ENCODE measurements around the gene GABPB1. TPM values are rescaled to one million over a fixed set of nuclear protein-coding genes. Genes with fewer than 3 reads are reported as not detected.
"Not testable (repeated sequence)": the region's sequence is repeated elsewhere in the genome, so short reads cannot be mapped to it uniquely, and the experiment has no call there.

GABPB1 gene
- total RNA-seq, 1 experiment from 2014 or later, result 35.3 TPM

DNA sequence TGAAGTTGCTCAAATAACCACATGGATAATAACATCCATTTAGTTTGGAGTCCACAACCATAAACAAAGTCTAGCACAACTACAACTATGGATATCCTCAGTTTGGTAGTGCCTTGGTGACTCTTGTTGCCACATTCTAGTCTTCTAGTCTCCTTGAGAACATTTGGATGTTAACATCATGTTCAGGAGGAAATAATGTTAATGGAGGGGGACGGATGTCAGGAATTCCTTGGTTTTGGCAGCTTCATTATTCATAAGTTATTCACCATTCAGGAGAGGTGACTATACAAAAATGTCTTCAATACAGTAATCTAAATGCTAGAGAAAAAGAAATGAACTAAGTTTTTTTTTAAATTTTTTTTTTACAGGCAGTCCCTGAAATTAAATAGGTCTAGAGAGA lies 26.4 kb upstream of the GABPB1 start:
- TF ChIP-seq, protein P1, sequence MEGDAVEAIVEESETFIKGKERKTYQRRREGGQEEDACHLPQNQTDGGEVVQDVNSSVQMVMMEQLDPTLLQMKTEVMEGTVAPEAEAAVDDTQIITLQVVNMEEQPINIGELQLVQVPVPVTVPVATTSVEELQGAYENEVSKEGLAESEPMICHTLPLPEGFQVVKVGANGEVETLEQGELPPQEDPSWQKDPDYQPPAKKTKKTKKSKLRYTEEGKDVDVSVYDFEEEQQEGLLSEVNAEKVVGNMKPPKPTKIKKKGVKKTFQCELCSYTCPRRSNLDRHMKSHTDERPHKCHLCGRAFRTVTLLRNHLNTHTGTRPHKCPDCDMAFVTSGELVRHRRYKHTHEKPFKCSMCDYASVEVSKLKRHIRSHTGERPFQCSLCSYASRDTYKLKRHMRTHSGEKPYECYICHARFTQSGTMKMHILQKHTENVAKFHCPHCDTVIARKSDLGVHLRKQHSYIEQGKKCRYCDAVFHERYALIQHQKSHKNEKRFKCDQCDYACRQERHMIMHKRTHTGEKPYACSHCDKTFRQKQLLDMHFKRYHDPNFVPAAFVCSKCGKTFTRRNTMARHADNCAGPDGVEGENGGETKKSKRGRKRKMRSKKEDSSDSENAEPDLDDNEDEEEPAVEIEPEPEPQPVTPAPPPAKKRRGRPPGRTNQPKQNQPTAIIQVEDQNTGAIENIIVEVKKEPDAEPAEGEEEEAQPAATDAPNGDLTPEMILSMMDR (conservative IDR thresholded peaks at IDR 0.05; ENCODE audit: low read depth, low read length), result no peak
- no peak for TF ChIP-seq EZH2 (IDR thresholded peaks at IDR 0.05; ENCODE audit: borderline replicate concordance, low read depth, low read length, poor library complexity, severe bottlenecking)
- H3K27me3 ChIP-seq (replicated peaks; ENCODE audit: insufficient read depth, low read depth, low read length, poor library complexity), result no peaks in the 10 kb centered on the region
- POLR2A ChIA-PET (ENCODE audit: low non-redundant PET), result interaction anchor here (0.6 kb wide), 1 partner anchor 125 kb away, joined by 3 read pairs; no protein-coding TSS in a partner anchor
- no peaks in the 10 kb centered on the region for H3K4me1 ChIP-seq (ENCODE audit: insufficient read depth, low read length, poor library complexity, severe bottlenecking)
- H3K4me3 ChIP-seq (ENCODE audit: low read depth, low read length, poor library complexity, severe bottlenecking), result no peak overlapping the region
- H3K36me3 ChIP-seq (ENCODE audit: insufficient read depth, low read length, poor library complexity, severe bottlenecking), result no peaks in the 10 kb centered on the region
- no peaks in the 10 kb centered on the region for H3K9me3 ChIP-seq (ENCODE audit: low read depth, low read length, poor library complexity, severe bottlenecking)
- DNase-seq (ENCODE audit: low spot score), result no peak
- BruUV-seq (replicated peaks), result no TSS peak
- intact Hi-C loops (cut with micrococcal nuclease; ENCODE audit: unreplicated experiment), result no loop called here
- no peak overlapping the region for H3K27ac ChIP-seq (ENCODE audit: low read depth, low read length, poor library complexity, severe bottlenecking)
- CTCF ChIA-PET, result no interaction called here

DNA sequence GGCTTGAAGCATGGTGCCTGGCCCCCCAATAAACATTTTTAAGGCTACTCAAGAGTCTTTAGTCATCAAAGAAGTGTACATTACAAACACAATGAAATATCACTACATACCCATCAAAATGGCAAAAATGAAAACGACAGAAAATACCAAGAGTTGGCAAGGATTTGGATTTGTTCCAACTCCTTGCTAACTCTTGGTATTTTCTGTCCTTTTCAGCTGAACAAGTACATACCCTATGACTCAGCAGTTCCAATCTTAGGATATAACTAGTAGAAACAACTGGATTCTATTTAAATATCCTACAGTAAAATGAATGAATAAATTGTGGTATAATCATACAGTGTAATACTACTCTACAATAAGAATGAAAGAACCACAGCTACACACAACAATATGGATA lies 25.1 kb upstream of the GABPB1 start:
- DNase-seq (ENCODE audit: low spot score), result no peak

DNA sequence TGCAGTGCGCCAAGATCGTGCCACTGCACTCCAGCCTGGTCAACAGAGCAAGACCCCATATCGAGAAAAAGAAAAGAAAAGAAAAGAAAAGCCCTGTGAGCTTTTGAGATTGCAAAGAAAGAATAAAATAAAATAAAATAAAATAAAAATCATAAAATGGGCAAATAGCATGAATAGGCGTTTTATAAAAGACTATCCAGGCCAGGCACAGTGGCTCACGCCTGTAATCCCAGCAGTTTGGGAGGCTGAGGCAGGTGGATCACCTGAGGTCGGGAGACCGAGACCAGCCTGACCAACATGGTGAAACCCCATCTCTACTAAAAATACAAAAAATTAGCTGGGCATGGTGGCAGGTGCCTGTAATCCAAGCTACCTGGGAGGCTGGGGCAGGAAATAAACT lies 24.4 kb upstream of the GABPB1 start:
- DNase-seq (ENCODE audit: low spot score); H3K4me1 ChIP-seq (ENCODE audit: insufficient read depth, low read length, poor library complexity, severe bottlenecking); intact Hi-C loops (cut with micrococcal nuclease; ENCODE audit: unreplicated experiment); H3K9me3 ChIP-seq (ENCODE audit: low read depth, low read length, poor library complexity, severe bottlenecking); H3K27me3 ChIP-seq (replicated peaks; ENCODE audit: insufficient read depth, low read depth, low read length, poor library complexity); POLR2A ChIA-PET (ENCODE audit: low non-redundant PET); H3K4me3 ChIP-seq (ENCODE audit: low read depth, low read length, poor library complexity, severe bottlenecking); H3K36me3 ChIP-seq (ENCODE audit: insufficient read depth, low read length, poor library complexity, severe bottlenecking); CTCF ChIA-PET; H3K27ac ChIP-seq (ENCODE audit: low read depth, low read length, poor library complexity, severe bottlenecking); BruUV-seq (replicated peaks): not testable (repeated sequence)

More for the DNA sequence above, 25.1 kb upstream of the GABPB1 start:
- POLR2A ChIA-PET (ENCODE audit: low non-redundant PET), result no interaction called here
- no peaks in the 10 kb centered on the region for H3K27me3 ChIP-seq (replicated peaks; ENCODE audit: insufficient read depth, low read depth, low read length, poor library complexity)
- TF ChIP-seq, protein P1 (conservative IDR thresholded peaks at IDR 0.05; ENCODE audit: low read depth, low read length), result no peak
- no peak for TF ChIP-seq EZH2 (IDR thresholded peaks at IDR 0.05; ENCODE audit: borderline replicate concordance, low read depth, low read length, poor library complexity, severe bottlenecking)
- intact Hi-C loops (cut with micrococcal nuclease; ENCODE audit: unreplicated experiment), result no loop called here
- CTCF ChIA-PET, result interaction anchor here (0.6 kb wide), 1 partner anchor 45 kb away, joined by 3 read pairs; no protein-coding TSS in a partner anchor
- no peak overlapping the region for H3K4me3 ChIP-seq (ENCODE audit: low read depth, low read length, poor library complexity, severe bottlenecking)
- BruUV-seq (replicated peaks), result no TSS peak
- no peaks in the 10 kb centered on the region for H3K9me3 ChIP-seq (ENCODE audit: low read depth, low read length, poor library complexity, severe bottlenecking)
- H3K4me1 ChIP-seq (ENCODE audit: insufficient read depth, low read length, poor library complexity, severe bottlenecking), result no peaks in the 10 kb centered on the region
- H3K27ac ChIP-seq (ENCODE audit: low read depth, low read length, poor library complexity, severe bottlenecking), result no peak overlapping the region
- no peaks in the 10 kb centered on the region for H3K36me3 ChIP-seq (ENCODE audit: insufficient read depth, low read length, poor library complexity, severe bottlenecking)

DNA sequence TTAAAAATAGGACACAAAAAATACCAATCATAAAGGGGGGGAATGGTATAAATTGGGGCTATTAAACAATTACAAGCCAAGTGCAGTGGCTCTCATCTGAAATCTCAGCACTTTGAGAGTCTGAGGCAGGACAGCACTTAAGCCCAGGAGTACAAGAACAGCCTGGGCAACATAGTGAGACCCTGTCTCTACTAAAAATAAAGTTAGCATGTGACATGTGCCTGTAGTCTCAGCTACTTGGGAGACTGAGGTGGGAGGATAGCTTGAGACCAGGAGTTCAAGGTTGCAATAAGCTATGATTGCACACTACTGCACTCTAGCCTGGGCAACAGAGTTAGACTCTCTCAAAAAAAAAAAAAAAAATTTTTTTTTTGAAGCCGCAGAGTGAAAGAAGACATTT lies 23.8 kb upstream of the GABPB1 start:
- POLR2A ChIA-PET (ENCODE audit: low non-redundant PET), result no interaction called here
- Histone ChIP-seq H3K36me3 (ENCODE audit: insufficient read depth, low read length, poor library complexity, severe bottlenecking) (no peaks in the 10 kb centered on the region), H3K27ac (ENCODE audit: low read depth, low read length, poor library complexity, severe bottlenecking) (no peak overlapping the region), H3K4me3 (ENCODE audit: low read depth, low read length, poor library complexity, severe bottlenecking) (no peak overlapping the region), H3K4me1 (ENCODE audit: insufficient read depth, low read length, poor library complexity, severe bottlenecking) (no peaks in the 10 kb centered on the region), H3K27me3 (replicated peaks; ENCODE audit: insufficient read depth, low read depth, low read length, poor library complexity) (no peaks in the 10 kb centered on the region), H3K9me3 (ENCODE audit: low read depth, low read length, poor library complexity, severe bottlenecking) (no peaks in the 10 kb centered on the region)
- DNase-seq (ENCODE audit: low spot score), result no peak
- no peak for TF ChIP-seq EZH2 (IDR thresholded peaks at IDR 0.05; ENCODE audit: borderline replicate concordance, low read depth, low read length, poor library complexity, severe bottlenecking)
- TF ChIP-seq, protein P1 (conservative IDR thresholded peaks at IDR 0.05; ENCODE audit: low read depth, low read length), result no peak
- CTCF ChIA-PET, result no interaction called here
- intact Hi-C loops (cut with micrococcal nuclease; ENCODE audit: unreplicated experiment), result no loop called here
- no TSS peak for BruUV-seq (replicated peaks)
